HG03521 (cell line): ENCODE results near the gene PLCB2.

Source experiments
- ATAC-seq: cut with Tn5 transposase; IDR thresholded peaks from one replicate; pipeline ENCODE4 v1.9.1; 2021; ENCODE audit warnings: mild to moderate bottlenecking, moderate library complexity; ENCODE audit not compliant: unreplicated experiment

The PLCB2 gene

DNA sequence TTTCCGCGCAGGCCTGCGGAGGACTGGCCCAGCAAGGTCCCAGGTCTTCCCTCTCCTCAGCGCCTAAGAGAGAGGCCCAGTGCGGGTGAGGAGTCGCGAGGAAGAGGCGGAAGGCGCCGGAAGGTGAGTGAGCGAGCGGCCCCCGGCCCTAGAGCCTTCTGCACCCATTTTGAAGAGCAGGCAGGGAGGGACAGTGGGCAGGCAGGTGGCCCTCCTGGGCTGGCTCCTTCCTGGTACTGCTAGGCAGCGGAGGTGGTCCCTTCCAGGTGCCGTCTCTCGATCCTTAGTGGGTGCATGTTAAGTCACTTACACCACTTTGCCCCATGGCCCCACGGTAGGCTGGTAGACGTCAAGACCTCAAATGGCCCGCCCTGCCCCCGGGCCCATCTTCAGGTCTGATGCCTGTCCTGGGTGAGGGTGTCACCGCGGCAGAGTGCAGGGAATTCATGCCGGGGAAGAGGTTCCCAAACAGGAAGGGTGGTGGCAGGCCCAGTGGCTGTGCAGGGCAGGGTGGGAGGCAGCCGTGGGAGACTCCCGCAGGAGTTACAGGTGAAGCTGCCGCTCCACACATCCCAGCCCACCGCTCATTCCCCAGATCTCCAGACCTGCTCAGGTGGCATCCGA lies 54.5 kb downstream of the PLCB2 start:
- no peak for ATAC-seq

DNA sequence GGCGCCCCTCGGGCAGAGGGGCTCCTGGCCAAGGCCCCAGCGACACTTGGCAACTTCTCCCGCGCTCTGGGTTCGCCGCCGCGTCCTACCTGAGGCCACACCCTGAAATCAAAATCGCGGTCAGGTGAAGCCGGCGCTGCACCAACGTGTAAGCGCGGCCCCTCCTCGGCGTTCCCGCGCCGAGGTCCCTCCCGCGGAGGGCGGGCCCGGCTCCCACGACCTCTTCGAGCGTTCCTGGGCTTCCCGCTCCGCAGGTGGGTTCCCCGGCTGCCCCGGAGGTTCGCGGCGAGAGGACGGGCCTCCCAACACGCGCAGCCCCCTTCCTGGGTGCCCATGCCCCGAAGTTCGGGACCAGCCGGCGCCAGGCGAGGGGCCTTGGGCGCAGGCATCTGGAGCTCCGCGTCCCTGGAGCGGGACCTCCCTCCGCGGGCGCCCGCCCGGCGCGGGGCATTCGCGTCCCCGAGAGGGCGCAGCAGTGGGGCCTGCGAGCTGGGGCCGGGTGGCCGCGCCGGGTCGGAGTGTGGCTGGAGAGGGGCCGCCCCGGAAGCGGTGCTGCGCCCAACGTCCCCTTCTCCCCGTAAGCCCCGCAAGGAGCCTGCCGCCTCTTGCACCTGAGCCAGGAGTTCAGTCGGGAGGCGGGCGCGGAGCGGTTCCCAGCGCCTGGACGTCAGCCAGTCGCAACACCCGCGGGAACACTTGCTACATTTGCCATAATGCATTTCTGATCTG lies 55.1 kb downstream of the PLCB2 start:
- no peak for ATAC-seq

DNA sequence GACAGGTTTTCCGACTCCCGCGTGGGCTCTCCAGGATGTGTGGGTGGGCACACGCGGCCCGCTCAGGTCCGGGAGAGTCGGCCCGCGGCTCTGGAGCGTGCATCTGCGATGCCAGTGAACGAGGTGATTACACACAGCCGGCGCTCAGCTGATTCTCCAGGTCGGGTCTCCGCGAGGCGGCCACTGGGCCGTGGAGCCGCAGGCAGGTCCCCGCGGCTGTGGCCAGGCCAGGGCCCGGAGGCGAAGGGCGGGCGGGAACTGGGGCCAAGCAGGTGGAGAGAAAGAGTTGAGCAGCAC lies 55.6 kb downstream of the PLCB2 start:
- ATAC-seq: no peak

DNA sequence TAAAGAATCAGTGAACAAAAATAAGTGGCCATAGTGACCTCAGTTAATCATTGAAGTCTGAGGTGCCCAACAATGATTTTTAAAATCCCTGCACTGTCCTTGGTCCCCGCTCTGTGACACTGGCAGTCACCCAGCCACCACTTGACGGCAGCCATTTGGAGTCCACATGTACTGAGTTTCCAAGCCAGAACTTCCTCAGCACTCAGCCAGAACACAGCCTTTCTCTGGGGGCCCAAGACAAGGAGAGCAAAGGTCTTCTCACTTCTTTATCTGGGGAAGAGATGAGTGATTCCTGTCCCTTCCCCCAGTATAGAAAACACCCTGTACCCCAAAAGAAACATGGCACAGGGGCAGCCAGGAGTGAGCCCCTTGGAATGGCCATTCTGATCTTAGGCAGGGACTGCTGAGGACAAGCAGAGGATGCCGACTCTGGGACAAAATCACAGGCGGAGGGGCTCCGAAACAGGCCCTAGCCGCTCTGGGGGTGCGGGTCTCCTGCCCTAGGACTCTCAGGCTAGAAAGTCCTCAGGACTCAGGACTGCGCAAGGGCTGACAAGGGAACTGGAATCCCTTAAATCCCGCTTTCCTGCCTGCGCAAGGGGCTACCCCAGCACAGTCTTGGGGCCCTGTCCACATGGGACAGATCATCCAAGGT lies 56.1 kb downstream of the PLCB2 start:
- no peak for ATAC-seq

DNA sequence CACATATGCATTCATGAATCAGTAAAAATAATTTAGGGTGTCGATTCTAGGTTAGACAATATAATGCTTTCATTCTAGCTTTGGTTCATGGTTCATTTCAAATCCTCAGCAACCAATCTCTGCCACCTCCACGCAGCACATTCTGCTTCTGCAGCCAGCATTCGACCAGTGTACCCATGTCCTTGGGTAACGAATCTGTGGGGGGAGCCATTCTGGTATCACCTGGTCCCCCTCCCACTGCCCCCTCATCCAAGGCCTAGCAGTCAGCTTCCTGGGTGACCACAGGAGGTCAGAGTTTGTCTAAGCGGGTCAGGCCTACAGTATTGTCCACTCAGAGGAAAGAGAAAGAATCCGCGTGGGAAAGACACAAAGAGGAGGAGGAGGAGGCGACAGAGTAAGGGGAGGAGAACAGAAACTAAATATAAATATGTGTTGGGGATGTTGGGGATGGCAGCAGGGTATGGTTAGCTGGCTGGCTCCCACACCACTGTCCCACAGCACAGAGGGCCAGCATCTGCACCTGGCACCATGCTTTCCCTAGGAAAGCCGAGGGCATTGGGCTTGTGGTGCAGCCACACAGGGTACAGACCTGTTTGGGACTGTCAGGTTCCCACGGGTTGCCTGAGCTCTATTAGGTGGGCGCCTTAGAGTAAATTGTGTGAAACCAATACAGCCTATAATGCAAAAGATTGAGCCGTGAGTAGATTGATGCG lies 56.8 kb downstream of the PLCB2 start:
- ATAC-seq: no peak

DNA sequence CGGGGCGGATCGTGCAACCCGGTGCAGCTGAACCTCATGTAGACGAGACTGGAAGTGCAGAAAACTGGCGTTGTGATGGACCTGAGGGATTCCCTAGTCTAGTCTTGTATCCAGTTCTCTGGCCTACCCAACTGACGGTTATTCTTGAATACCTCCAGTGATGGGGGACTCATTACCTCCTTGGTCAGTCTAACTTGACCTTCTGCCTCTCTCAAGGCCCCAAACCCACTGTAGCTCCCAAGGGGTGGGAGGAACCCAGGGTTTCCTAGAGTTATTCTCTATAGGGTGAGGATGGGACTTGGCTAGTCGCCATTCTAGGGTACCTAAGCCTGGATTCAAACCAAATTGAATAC lies 57.5 kb downstream of the PLCB2 start:
- no peak for ATAC-seq

DNA sequence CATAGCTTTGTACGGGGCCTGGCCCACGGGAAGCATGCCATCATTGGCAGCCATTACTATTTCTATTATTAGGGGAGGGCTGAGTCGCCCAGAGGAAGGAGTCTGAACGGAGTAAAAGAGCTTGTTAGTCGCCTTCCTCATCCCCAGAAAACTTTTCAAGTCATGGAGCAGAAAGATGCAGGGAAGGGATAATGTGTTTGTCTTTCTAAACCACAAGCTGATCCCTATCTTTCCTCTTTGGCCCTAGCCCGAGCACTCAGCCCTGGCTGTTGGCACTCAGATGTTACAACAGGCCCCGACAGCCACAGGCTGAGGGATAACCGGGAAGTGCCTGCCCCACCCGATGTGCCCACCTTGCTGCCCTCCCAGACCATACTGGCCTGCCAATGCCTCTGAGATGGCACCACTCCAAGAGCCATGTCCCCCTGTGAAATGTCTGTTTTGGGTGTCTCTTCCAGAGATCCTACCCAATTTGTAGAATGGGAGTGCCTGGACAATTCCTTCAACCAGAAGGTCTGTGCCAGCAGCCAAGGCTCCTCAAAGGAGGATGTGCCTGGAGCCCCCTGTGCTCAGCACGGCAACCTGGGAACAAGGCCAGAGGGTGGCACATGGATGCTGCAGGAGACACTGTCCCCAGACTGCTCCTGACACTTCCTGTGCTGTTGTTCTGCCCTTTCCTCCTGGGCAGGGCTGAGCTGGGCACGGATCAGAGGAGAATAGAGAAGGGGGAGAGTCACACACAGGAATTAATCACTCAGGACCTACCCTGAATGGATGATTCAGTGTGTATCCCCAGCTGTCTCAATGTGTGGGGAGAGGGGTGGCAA lies 58.0 kb downstream of the PLCB2 start:
- no peak for ATAC-seq

DNA sequence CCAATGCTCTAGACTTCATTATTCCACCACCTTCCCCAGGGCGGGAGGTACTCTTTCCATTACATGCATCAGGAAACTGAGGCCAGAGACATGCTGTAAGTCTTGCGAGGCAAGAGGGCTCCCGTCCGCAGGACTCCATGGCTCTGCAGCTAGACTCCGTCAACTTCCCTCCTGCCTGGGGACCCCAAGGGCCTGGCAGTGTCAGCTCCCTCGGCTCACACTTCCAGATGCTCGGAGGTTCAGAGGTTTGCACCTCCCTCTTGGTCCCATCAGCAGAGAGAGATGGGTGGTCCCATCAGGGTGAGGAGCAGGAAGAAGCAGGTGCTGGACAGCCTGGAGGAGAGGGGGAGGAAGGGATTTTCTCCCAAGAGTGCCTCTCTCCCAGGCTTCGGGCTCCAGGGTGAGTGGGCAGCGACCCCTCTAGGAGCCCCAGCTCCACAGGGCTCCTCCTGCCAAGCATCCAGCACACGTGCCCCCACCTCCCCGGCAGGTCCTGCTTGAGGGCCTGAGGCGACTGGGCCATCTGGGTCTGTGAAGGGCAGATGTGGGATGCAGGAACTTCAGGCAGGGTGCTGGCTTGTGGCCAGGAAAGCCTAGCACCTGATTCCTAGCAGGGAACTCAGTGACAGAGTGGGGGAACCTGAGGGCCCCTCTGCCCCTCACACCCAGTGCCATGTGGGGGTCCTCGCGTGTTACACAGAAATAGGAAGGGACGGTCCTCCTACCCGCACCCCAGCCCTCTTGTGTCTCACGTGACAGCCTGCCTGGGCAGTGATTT lies 59.5 kb downstream of the PLCB2 start:
- no peak for ATAC-seq

DNA sequence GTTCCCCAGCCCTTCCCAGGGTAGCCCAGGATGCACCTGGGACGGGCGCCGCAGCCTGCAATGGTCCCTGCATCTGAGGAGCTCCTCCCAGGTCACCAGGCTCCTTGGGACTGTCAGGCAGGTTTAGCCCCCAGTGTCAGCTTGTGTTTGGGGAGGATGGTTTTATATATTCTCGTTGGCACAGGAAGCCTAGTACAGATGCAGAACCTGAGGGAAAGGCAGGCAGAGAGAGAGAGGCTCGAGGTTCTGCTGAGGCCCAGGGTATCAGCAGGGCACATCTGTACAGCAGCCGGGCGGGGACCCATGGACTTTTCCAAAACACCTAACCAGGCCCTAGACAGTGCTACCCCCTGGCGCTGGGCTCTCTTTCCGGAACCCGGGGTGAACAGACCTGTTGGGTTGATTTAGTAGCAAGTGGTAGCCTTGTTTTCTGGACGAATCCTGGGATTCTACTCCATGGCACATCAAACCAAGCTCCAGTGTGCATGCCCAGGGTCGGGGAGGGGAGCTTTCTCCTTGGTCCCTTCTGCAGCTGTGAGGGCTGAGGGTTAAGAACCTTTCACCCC lies 60.2 kb downstream of the PLCB2 start:
- ATAC-seq: no peak

DNA sequence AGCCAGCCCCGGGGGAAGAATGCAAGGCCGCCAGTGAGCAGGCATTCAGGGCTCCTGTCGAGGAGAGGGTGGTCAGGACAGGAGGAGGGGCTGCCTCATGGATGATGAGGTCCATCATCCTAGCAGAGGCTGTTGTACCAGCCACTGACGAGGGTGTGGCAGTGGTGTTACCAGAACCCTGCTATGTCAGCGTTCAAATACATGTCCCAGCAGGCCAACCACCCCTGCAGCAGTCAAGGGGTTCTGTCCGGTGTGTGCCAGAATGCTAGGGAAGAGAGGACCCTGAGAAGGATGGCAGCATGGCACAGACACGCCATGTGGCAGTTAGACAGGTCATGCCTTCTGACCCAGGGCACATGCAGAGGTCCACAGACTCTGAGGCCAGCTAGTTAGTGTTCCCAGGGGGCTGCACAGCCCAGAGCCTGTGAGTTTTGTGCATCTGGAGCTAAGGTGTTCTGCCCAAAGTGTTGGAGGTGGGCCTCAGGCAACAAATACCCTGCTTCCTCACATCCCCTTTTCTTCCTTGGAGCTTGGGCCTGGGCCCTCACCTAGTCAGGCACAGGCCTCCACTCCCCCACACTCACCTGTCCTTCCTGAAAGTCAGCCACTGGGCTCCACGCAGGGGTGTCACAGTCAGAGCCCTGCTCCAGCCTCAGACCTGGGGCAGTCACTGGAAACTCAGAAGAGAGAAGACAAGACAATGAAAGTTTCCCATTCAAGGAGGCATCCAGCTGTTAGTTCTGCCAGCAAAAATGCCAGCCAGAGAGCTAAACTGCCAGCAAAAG lies 61.0 kb downstream of the PLCB2 start:
- no peak for ATAC-seq

DNA sequence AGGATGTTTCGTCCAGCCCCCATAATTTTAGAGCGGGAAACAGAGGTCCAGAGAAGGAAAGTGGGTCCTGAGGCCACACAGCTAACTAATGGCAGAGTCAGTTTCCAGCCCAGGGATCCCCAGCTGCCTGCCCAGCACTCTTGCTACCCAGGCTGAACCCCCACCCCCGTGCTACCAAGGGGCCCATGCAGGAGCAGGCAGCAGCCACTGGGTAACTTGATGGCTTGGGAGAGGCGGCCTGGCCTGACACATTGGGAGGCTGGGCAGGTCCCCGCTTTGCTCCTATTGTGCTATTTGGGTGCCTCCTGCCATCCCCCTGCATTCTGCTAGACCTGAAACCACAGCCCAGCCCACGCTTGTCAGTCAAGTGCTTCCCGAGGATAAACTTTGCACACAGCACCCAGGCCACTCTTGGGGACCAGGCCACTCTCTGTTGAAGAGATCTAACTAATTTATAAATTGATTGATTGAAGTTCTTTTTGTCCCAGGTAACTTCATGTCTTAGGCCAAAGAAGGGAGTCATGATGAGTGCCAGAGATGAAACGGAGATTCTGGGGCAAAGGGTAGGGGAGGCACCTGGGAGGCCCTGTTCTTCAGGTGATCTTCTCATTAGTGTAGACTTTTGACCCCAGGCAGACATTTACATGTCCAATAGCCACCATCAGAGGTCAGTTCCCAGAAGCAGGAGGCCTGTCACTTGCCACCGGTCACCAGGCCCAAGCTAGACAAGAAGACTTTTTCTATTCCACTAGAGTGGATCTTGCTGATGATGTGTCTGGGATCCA lies 61.9 kb downstream of the PLCB2 start:
- no peak for ATAC-seq

DNA sequence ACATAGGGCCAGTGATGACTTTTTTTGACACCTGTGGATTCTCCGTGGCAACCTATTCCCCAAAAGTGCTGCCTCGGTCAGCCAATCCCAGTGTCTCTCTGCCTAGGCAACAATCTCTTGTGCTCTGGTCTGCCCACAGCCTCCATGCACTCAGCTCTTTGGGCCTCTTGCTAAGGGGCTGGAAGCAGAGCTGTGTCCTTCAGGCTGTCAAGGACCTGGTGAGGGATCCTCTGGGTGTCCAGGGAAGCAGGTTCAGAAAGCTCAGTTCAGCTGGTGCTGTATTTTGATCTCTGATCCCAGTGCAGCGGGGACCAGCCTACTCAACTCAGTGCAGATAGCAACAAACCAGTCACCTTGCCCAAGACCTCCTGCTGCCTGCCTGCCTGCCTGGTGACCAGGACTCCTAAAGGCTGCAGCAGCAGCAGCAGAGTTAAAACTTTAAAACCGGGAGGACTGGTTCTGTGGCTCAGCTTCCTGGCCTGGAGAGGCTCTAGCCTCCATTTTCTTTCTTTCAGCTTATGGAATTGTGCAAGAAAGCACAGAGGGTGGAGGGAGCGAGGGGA lies 62.7 kb downstream of the PLCB2 start:
- no peak for ATAC-seq

DNA sequence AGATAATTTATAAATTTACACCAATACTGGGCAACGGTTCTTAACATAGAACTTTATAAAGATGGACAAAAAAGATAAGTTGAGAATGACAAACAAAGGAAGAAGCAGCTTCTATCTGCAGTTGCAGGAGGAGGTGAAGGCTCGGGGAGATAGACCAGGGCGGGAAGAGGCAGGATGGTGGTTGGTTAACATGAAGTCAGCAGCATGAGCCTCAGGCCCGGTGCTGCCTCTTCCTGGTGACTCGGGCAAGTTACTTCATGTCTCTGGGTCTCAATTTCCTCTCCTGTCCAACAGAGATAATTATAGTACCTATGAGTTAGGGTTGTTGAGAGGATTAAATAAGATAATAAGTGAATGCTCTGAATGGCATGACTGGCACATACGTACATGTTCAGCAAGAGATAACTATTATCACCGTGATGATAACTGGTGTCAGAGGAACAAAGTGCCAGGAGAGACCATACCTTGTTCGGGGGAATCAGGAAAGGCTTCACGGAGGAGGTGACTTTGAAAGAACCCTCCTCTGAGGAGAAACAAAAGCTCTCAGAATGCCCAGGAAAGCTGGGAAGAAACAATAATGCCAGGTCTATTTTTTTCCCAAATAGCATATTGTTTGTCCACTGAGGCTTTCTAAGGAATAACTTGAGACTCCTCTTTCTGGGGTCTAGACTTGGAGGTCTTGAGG lies 64.5 kb downstream of the PLCB2 start:
- no peak for ATAC-seq

DNA sequence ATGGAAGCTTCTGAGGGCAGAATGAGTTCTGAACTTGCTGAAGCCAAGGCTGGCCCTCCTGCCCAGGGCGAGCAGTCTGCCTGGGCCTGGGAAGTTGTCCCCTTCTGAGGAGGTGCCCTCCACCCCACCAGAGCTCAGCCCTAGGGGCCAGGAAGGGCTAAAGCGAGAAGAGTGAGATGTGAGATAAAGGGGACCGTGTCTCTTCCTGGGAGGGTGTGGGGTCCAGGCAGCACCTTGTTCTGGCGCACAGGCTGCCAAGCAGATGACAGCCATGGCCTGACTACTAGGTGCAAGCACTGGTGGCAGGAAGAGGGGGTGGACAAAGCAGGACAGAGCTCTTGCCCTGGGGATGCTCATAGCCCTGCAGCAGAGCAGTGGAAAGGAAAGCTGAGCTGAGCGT lies 65.1 kb downstream of the PLCB2 start:
- ATAC-seq: no peak

DNA sequence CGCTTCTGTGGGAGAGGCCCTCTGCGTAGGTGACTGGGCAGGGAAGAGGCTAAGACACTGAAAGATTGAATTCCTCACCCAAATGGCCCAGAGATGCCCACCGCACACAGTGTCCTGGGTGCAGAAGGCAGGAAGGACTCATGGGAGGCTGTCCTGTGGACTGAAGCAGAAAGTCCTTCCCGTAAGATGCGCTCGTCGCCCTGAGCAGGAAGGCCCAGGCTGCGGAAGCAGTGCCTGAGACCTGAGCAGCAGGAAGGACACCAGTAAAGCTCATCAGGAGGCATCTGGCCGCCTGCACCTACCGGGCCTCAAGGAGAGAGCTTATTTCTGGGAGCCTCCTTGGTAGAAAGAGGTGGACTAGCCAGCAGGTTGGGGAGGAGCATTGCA lies 65.5 kb downstream of the PLCB2 start:
- ATAC-seq: no peak

DNA sequence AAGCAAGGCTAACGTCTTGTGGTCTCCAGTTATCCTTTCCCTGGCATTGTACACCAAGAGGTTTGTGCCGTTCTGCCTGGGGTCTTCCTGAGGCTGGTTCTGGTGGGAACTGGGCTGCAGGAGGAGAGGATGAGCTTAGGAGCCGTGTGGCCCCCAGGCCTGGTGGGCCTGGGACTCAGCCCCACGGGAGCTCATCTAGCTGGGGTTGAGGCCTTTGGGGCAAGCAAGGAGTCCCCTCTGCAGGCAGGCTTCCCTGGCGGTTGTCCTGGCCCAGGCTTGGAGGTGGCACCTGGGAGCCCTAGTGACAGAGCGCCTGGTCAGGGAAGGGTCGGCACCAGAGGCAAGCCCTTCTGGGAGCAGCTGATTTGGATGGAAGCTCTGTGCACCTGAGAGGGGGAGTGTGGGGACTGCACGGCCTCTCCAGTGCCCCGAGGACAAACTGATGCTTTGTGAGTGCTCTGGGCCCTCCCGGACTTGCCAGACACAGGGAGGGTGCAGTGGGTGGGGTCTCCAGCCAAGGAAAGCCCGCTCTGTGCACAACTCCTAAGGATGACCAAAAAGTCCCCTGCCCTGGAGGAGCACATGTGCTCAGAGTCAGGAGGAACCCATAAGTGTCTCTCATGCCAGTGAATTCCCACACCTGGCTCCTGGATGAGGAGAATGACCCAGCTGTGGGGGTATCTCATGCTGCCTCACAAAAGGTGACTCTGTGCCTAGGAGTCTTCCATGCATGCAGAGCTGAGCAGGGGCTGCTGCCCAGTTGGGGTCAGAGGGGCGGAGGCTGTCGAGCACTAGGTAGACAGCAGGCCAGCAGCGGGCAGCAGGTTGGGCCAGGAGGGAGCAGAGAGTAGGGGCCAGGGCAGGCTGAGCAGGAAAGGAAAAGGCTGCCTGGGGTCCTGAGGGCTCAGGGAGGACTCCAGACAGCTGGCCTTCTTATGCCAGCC lies 66.2 kb downstream of the PLCB2 start:
- no peak for ATAC-seq
